ENCODE measurements around the gene C20orf173.

GRCh38 chr20:35561268-35561667 is 31.8 kb upstream of the C20orf173 start:
- TF ChIP-seq, protein P1, sequence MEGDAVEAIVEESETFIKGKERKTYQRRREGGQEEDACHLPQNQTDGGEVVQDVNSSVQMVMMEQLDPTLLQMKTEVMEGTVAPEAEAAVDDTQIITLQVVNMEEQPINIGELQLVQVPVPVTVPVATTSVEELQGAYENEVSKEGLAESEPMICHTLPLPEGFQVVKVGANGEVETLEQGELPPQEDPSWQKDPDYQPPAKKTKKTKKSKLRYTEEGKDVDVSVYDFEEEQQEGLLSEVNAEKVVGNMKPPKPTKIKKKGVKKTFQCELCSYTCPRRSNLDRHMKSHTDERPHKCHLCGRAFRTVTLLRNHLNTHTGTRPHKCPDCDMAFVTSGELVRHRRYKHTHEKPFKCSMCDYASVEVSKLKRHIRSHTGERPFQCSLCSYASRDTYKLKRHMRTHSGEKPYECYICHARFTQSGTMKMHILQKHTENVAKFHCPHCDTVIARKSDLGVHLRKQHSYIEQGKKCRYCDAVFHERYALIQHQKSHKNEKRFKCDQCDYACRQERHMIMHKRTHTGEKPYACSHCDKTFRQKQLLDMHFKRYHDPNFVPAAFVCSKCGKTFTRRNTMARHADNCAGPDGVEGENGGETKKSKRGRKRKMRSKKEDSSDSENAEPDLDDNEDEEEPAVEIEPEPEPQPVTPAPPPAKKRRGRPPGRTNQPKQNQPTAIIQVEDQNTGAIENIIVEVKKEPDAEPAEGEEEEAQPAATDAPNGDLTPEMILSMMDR (IDR thresholded peaks at IDR 0.05 in 4 of 5, conservative IDR thresholded peaks at IDR 0.05 in 1 of 5): no peak
- no peak for TF ChIP-seq POLR2A (IDR thresholded peaks at IDR 0.05)

Measured in gastrocnemius medialis (tissue), 4 donors.